GM19240 (cell line): ENCODE results near the gene TEX13A.
"Not testable (repeated sequence)": the region's sequence is repeated elsewhere in the genome, so short reads cannot be mapped to it uniquely, and the experiment has no call there.

ENCODE experiments used
- DNase-seq: peaks from one replicate; pipeline ENCODE4 v3.0.0; 2011; ENCODE audit warnings: low spot score; ENCODE audit not compliant: insufficient read length

Gene TEX13A

GRCh38 chrX:105220636-105221035, at the start of gene TEX13A:
TEX13A (minus strand) TSS chrX:105220694; CDS start chrX:105220397, 297 bp downstream.
- DNase-seq: no peak

GRCh38 chrX:105269386-105269785, 48.9 kb upstream of the TEX13A start:
- no peak for DNase-seq

GRCh38 chrX:105267167-105267566, 46.7 kb upstream of the TEX13A start:
- DNase-seq: no peak

DNA sequence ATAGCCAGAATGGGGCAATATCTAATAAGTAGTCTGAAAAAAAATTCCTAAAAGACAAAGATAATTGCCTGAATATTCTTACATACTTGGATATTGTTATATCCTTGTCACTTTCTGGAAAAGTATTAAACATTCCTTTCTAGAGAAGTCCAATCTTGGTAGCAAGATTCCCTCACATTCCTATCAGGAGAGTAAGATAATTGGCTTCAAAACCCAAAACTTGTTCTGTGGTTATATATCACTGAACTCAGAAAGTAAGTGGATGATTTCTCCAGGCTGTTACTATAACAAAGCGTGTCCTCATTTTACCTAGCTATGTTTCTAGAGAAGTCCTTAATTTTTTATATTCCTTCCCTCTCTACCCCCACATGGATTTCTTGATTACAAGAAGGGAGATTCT, 46.0 kb upstream of the TEX13A start:
- no peak for DNase-seq

GRCh38 chrX:105265093-105265492, 44.6 kb upstream of the TEX13A start:
- DNase-seq: no peak

- DNase-seq: no peak
Observed at GRCh38 chrX:105263801-105264200, 43.3 kb upstream of the TEX13A start.

DNA sequence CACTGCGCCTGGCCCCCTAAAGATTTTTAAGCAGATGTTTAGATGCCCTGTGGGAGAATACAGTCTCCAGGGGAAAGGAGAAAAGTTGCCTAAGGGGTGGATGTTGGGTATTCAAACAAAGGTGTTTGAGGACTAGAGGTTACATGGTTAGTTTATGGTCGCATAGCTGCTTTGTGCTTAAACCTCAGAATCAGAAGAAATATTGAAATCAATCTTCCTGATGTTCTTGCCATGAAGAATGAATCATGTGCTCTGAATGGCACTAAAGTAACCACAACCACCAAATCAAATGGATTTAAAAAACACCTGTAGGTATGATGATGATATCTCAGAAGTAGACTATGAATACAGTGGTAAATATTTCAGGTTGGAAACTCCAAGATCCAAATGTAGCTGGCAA, 42.7 kb upstream of the TEX13A start:
- no peak for DNase-seq

- no peak for DNase-seq
Observed at GRCh38 chrX:105260291-105261043, 40.0 kb upstream of the TEX13A start.

- DNase-seq: no peak
Observed at GRCh38 chrX:105241056-105241455, 20.6 kb upstream of the TEX13A start.

GRCh38 chrX:105237407-105237806, 16.9 kb upstream of the TEX13A start:
- DNase-seq: not testable (repeated sequence)

GRCh38 chrX:105229146-105229545, 8.7 kb upstream of the TEX13A start:
- no peak for DNase-seq

DNA sequence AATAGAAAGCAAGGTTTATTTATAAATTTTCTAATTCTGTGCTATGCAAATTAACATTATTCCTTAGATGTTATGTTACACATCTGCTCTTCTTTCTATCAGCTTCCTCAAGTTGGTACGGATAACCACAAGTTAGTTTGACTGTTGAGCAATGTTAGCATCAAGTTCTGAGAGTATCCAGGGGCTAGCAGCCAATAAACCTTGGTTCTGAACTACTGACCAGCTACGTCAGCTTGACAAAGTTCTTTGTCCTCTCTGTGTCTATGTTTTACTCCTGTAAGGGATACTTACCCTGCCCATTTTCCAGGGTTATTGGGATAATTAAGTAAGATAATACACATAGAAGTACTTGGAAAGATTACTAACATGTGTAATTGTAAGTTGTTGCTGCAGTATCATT, 8.1 kb upstream of the TEX13A start:
- no peak for DNase-seq

- no peak for DNase-seq
Observed at GRCh38 chrX:105226499-105226898, 6.0 kb upstream of the TEX13A start.

DNA sequence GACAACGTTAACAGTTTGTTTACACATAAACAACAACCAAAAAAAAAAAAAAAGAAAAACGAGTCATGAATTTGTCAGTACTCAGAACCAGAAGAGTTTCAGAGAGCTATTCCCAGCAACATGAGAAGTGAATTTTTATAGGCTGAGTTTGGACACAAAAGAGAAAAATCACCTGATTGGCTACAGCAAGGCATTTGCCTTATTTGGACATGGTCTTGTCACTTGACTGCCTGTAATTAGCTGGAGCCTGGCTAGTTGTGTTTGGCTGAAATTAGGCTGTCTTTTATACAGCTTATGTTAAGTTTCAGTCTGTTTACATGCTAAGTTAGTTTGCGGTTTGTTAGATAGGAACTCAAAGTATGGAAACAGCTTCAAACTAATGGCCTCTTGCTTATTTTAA, 880 bp upstream of the TEX13A start:
- no peak for DNase-seq

DNA sequence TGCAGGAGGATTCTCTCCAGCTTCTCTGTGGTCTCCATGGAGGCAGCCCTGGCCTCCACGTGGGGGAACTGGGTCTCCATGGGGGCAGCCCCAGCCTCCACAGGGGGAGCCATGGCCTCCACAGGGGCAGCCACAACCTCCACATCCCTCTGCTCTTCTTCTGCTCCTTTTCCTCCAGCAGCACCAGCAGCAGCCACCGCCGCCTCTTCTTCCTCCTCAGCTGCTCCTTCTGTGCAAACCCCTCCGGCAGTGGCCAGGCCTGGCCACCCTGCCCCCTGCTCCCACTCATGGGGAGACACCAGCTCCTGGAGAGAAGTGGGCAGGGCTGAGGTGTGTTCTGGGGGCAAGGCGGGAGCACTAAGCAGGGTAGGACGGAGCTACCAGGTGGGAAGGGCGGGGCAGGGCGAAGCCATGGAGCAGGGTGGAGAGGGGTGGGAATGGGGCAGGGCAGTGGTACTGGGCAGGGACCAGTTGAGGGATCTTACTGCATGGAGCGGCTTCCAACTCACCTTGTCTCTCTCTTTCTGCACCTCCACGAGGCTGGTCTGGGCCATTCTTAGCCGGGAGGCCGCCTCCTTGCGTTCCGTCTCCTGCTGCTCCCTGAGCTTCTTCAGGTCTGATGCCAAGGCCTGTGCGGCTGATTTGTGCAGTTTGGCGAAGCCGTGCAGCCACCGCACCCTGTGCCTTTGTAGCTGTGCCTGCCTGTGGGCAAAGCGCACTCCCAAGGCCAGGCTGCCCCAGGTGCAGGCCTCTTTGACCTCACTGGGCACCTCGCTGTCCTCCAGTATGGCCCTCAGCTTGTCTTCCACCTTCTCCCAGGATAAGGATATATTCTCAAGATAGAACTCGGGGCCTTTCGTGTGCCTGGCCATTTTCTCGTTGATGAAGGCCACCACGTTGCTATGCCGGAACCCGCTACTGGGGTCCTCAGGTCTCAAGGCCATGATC, 766 bp downstream of the TEX13A start:
- no peak for DNase-seq

GRCh38 chrX:105211066-105211575, 9.4 kb downstream of the TEX13A start:
- no peak for DNase-seq

- DNase-seq: no peak
Observed at GRCh38 chrX:105210258-105210657, 10.2 kb downstream of the TEX13A start.

GRCh38 chrX:105209406-105209805, 11.1 kb downstream of the TEX13A start:
- DNase-seq: no peak

- DNase-seq: no peak
Observed at GRCh38 chrX:105191878-105192277, 28.6 kb downstream of the TEX13A start.

- DNase-seq: no peak
Observed at GRCh38 chrX:105190252-105190853, 30.1 kb downstream of the TEX13A start.

DNA sequence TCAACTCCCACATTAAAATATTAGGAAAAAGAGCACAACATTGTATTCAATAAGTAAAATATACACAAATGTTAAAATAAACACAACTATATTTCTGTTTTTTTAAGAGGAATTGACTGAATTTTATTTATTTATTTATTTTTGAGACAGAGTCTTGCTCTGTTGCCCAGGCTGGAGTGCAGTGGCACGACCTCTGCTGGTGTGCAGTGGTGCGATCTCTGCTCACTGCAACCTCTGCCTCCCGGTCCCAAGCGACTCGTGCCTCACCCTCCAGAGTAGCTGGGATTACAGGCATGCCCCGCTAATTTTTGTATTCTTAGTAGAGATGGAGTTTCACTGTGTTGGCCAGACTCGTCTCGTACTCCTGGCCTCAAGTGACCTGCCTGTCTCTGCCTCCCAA, 31.4 kb downstream of the TEX13A start:
- DNase-seq: no peak

DNA sequence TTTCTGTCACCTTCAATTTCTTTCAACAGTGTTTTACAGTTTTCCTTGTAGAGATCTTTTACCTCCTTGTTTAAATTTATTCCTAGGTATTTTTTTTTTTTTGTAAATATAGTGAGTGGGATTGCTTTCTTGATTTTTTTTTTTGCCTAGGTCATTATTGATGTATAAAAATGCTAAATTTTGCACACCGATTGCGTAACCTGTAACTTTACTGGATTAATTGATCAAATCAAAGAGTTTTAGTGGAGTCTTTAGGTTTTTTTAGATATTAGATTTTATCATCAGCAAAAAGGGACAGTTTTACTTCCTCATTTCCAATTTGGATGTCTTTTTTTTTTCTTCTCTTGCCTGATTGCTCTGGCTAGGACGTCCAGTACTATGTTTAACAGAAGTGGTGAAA, 40.9 kb downstream of the TEX13A start:
- no peak for DNase-seq
